ENCODE measurements around the gene UBLCP1. TPM values are rescaled to one million over a fixed set of nuclear protein-coding genes. Genes with fewer than 3 reads are reported as not detected.

The UBLCP1 gene
- total RNA-seq, 1 experiment from 2014 or later, result 32.9 TPM

GRCh38 chr5:159331093-159331973 lies 68.2 kb downstream of the UBLCP1 start:
- DNase-seq (ENCODE audit: low read depth, low spot score), result no peak
- TF ChIP-seq CBX3 (IDR thresholded peaks at IDR 0.05; ENCODE audit: low read depth) (0 out of 2 replicates have a peak, but pooled peaks have one; percentile 60), FOSL1 (IDR thresholded peaks at IDR 0.05; ENCODE audit: low read depth) (no peak), EZH2phosphoT487 (IDR thresholded peaks at IDR 0.05; ENCODE audit: borderline replicate concordance) (no peak), POLR2A (IDR thresholded peaks at IDR 0.05; ENCODE audit: borderline replicate concordance, extremely low read depth, insufficient read depth, insufficient read length) (no peak), SRF (IDR thresholded peaks at IDR 0.05; ENCODE audit: low read depth) (no peak), TCF7L2 (IDR thresholded peaks at IDR 0.05; ENCODE audit: borderline replicate concordance, extremely low read depth, insufficient read depth, insufficient read length) (no peak), RAD21 (IDR thresholded peaks at IDR 0.05; ENCODE audit: low read depth) (peak; percentile 79), SP1 (IDR thresholded peaks at IDR 0.05; ENCODE audit: low read depth) (peak; percentile 35; the same call in 1 of the 2 replicates), YY1 (IDR thresholded peaks at IDR 0.05; ENCODE audit: extremely low read depth, insufficient replicate concordance, low read depth, low read length) (peak; percentile 6), MAX (IDR thresholded peaks at IDR 0.05) (peak; percentile 76), EGR1 (IDR thresholded peaks at IDR 0.05; ENCODE audit: low read depth) (no peak), ZBTB33 (IDR thresholded peaks at IDR 0.05; ENCODE audit: extremely low read depth, insufficient replicate concordance, low read length) (no peak), ZNF274 (IDR thresholded peaks at IDR 0.05; ENCODE audit: low read depth, low read length) (no peak), JUND (IDR thresholded peaks at IDR 0.05) (no peak), EZH2 (IDR thresholded peaks at IDR 0.05) (no peak)
- TF ChIP-seq, protein P1, sequence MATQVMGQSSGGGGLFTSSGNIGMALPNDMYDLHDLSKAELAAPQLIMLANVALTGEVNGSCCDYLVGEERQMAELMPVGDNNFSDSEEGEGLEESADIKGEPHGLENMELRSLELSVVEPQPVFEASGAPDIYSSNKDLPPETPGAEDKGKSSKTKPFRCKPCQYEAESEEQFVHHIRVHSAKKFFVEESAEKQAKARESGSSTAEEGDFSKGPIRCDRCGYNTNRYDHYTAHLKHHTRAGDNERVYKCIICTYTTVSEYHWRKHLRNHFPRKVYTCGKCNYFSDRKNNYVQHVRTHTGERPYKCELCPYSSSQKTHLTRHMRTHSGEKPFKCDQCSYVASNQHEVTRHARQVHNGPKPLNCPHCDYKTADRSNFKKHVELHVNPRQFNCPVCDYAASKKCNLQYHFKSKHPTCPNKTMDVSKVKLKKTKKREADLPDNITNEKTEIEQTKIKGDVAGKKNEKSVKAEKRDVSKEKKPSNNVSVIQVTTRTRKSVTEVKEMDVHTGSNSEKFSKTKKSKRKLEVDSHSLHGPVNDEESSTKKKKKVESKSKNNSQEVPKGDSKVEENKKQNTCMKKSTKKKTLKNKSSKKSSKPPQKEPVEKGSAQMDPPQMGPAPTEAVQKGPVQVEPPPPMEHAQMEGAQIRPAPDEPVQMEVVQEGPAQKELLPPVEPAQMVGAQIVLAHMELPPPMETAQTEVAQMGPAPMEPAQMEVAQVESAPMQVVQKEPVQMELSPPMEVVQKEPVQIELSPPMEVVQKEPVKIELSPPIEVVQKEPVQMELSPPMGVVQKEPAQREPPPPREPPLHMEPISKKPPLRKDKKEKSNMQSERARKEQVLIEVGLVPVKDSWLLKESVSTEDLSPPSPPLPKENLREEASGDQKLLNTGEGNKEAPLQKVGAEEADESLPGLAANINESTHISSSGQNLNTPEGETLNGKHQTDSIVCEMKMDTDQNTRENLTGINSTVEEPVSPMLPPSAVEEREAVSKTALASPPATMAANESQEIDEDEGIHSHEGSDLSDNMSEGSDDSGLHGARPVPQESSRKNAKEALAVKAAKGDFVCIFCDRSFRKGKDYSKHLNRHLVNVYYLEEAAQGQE (IDR thresholded peaks at IDR 0.05; ENCODE audit: low read depth), result no peak
- TF ChIP-seq, protein P2, sequence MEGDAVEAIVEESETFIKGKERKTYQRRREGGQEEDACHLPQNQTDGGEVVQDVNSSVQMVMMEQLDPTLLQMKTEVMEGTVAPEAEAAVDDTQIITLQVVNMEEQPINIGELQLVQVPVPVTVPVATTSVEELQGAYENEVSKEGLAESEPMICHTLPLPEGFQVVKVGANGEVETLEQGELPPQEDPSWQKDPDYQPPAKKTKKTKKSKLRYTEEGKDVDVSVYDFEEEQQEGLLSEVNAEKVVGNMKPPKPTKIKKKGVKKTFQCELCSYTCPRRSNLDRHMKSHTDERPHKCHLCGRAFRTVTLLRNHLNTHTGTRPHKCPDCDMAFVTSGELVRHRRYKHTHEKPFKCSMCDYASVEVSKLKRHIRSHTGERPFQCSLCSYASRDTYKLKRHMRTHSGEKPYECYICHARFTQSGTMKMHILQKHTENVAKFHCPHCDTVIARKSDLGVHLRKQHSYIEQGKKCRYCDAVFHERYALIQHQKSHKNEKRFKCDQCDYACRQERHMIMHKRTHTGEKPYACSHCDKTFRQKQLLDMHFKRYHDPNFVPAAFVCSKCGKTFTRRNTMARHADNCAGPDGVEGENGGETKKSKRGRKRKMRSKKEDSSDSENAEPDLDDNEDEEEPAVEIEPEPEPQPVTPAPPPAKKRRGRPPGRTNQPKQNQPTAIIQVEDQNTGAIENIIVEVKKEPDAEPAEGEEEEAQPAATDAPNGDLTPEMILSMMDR (IDR thresholded peaks at IDR 0.05 in 2 of 3, conservative IDR thresholded peaks at IDR 0.05 in 1 of 3; ENCODE audit: borderline replicate concordance in 1 of 3, insufficient read depth in 1 of 3, low read depth in 2 of 3, low read length in 2 of 3), result peak; percentile 61 to 83 (median 73); a peak in 5 of 6 replicates

More at GRCh38 chr5:159331093-159331973, 68.2 kb downstream of the UBLCP1 start:
- H3K36me3 ChIP-seq (ENCODE audit: control insufficient read depth in 1 of 2, insufficient read depth in 2 of 2, low read length in 2 of 2), result no peaks in the 10 kb centered on the region
- no peaks in the 10 kb centered on the region for H3K79me2 ChIP-seq (ENCODE audit: insufficient read depth, low read length)
- H3K27me3 ChIP-seq (ENCODE audit: insufficient read depth, low read length), result no peaks in the 10 kb centered on the region
- peaks cover 0 to 23% of the 10 kb centered on the region in 2 experiments; a peak in 2 of 4 replicates for H3K4me1 ChIP-seq (ENCODE audit: control insufficient read depth in 1 of 2, insufficient read depth in 2 of 2, low read length in 2 of 2)
- ChIA-PET RAD21 (ENCODE audit: low non-redundant PET in 1 of 2, low total read pairs in 2 of 2, uncharacterized antibody in 2 of 2, unreplicated experiment in 2 of 2) (interaction anchor here in 1 of 2 experiments (0.8 kb wide), 1 partner anchor 656 kb away, joined by 4 read pairs; no protein-coding TSS in a partner anchor), CTCF (interaction anchor here (0.7 to 1.1 kb wide), 5 partner anchors 9 to 120 kb away, joined by 3 to 7 read pairs (median 3); no protein-coding TSS in a partner anchor), POLR2A (no interaction called here)
- peak overlapping the region; percentile 77 for H3K9ac ChIP-seq (ENCODE audit: low read length)
- H4K20me1 ChIP-seq (ENCODE audit: insufficient read depth), result no peaks in the 10 kb centered on the region
- peak overlapping the region; percentile 45; the same call in 1 of the 2 replicates for H3K27ac ChIP-seq (ENCODE audit: low read depth, low read length)
- intact Hi-C loops (cut with micrococcal nuclease), result loop anchor here (2.0 to 5.0 kb wide), 3 partner anchors 111 to 655 kb away; partner anchors contain the start of gene ADRA1B
- H3K4me2 ChIP-seq (ENCODE audit: low read length), result peak overlapping the region; percentile 92
- peak; percentile 94 for ATAC-seq
- BruUV-seq (replicated peaks), result no TSS peak
- peak overlapping the region; percentile 57 to 70 for H3K4me3 ChIP-seq (replicated peaks in 1 of 2; ENCODE audit: low read depth in 1 of 2, low read length in 2 of 2)
- H3K9me2 ChIP-seq (ENCODE audit: insufficient read depth), result no peaks in the 10 kb centered on the region
- H3K9me3 ChIP-seq (ENCODE audit: control insufficient read depth in 1 of 2, insufficient read depth in 1 of 2, low read depth in 1 of 2, low read length in 2 of 2), result no peaks in the 10 kb centered on the region
- H2AFZ ChIP-seq (ENCODE audit: low read depth, low read length, poor library complexity, severe bottlenecking), result peak overlapping the region; percentile 93

Measured in HCT116 (cell line).